ENCODE results near the gene STS.

- TF ChIP-seq POLR2A (IDR thresholded peaks at IDR 0.05) (no peak), CTCF (IDR thresholded peaks at IDR 0.05) (no peak), POLR2AphosphoS5 (IDR thresholded peaks at IDR 0.05) (no peak)
Measured at GRCh38 chrX:7110821-7111276, 36.7 kb upstream of the STS start.
